CD4-positive, CD25-positive, alpha-beta regulatory T cell (primary cell): ENCODE results near the gene FAM107B. TPM values are rescaled to one million over a fixed set of nuclear protein-coding genes. Genes with fewer than 3 reads are reported as not detected.
A peak's percentile ranks its signal among the peaks of the same experiment; 100 is the strongest.

Experiments used
- ATAC-seq, 2 donors: fragments of 150-1000 bp; cut with Tn5 transposase; one replicate each; pipeline ENCODE4 v1.10.0; 2021; ENCODE audit warnings: low read depth in 2 of 2, moderate number of reproducible peaks in 2 of 2, moderate library complexity in 1 of 2
- DNase-seq, 3 donors: peaks; one replicate each; pipeline versions ENCODE4 v3.0.0 to v3.0.0-alpha.2; 2012 to 2022; ENCODE audit warnings: mixed read lengths in 1 of 3
- H3K27ac ChIP-seq: one replicate; pipeline ENCODE4 v1.7.0; 2013; ENCODE audit warnings: mild to moderate bottlenecking, low read length; ENCODE audit not compliant: insufficient read depth, poor library complexity, severe bottlenecking
- H3K27me3 ChIP-seq: one replicate; pipeline ENCODE4 v1.7.0; 2013; ENCODE audit warnings: low read length; ENCODE audit not compliant: control insufficient read depth, insufficient read depth
- H3K36me3 ChIP-seq: one replicate; pipeline ENCODE4 v1.7.0; 2013; ENCODE audit warnings: mild to moderate bottlenecking, low read length, moderate library complexity; ENCODE audit not compliant: control insufficient read depth, insufficient read depth
- H3K4me1 ChIP-seq: 2 replicates; pipeline ENCODE4 v1.7.0; 2013; ENCODE audit warnings: mild to moderate bottlenecking, low read length; ENCODE audit not compliant: insufficient read depth, control insufficient read depth, poor library complexity, severe bottlenecking
- H3K4me3 ChIP-seq: one replicate; pipeline ENCODE4 v1.7.0; 2013; ENCODE audit warnings: low read depth, mild to moderate bottlenecking, low read length, moderate library complexity
- H3K9me3 ChIP-seq, 2 experiments: 1 replicate in 1 of 2; 2 replicates in 1 of 2; pipeline ENCODE4 v1.7.0; 2013; ENCODE audit warnings: low read length in 2 of 2, mild to moderate bottlenecking in 1 of 2, moderate library complexity in 1 of 2; ENCODE audit not compliant: control insufficient read depth in 2 of 2
- H3K27ac Mint-ChIP-seq, 3 donors: one replicate each; pipeline ENCODE4 v1.8.0; 2020 to 2022; ENCODE audit warnings: mild to moderate bottlenecking in 3 of 3, mixed read lengths in 3 of 3, moderate library complexity in 2 of 3
- H3K27me3 Mint-ChIP-seq: one replicate; pipeline ENCODE4 v1.8.0; 2022; ENCODE audit warnings: mild to moderate bottlenecking, mixed read lengths
- H3K36me3 Mint-ChIP-seq: one replicate; pipeline ENCODE4 v1.8.0; 2020; ENCODE audit warnings: mixed read lengths
- H3K4me1 Mint-ChIP-seq, 4 donors: one replicate each; pipeline ENCODE4 v1.8.0; 2020 to 2022; ENCODE audit warnings: mixed read lengths in 4 of 4, mild to moderate bottlenecking in 1 of 4
- H3K4me3 Mint-ChIP-seq, 4 donors: one replicate each; pipeline ENCODE4 v1.8.0; 2020 to 2022; ENCODE audit warnings: mild to moderate bottlenecking in 4 of 4, mixed read lengths in 4 of 4, moderate library complexity in 3 of 4
- H3K9me3 Mint-ChIP-seq, 7 donors: one replicate each; pipeline ENCODE4 v1.8.0; 2020 to 2022; ENCODE audit warnings: mixed read lengths in 7 of 7, mild to moderate bottlenecking in 3 of 7, moderate library complexity in 2 of 7
- polyA plus RNA-seq, 4 donors: library from polyadenylated mRNA; unstranded; fragments of 300-500 nt; fragmentation: Illumina TruSeq; gene quantifications; one replicate each; pipeline ENCODE4 v1.2.3, GENCODE V29; 2021
- total RNA-seq: library from RNA; stranded (reverse); gene quantifications from one replicate; pipeline ENCODE4 v1.2.3, GENCODE V29; 2022

Gene FAM107B
- total and polyA plus RNA-seq, 5 donors from 2014 or later: 202 to 327 (median 296) TPM

DNA sequence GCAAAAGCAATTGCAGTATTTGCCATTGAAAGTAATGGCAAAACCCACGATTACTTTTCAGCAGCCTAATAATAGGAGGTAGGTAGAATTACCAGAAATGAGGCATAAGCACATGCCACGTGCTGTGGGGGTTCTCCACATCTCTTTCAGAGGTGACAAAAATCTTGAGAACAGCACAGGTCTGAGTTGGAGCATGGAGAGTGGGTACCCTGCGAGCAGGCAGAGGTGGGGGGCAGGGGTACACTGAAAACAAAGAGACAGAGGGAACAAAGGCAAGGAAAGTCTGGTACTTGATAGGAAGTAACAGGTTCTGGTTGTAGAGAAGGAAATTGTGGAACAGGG lies 75.9 kb downstream of the FAM107B start:
- H3K36me3 ChIP-seq: no peaks in the 10 kb centered on the region
- Mint-ChIP-seq H3K27me3 (peaks cover 4% of the 10 kb centered on the region), H3K27ac (peak overlapping the region in 1 of 3 donors; percentile 23), H3K9me3 (peaks cover 0 to 3% (median 0%) of the 10 kb centered on the region in 7 donors), H3K36me3 (peaks cover 5% of the 10 kb centered on the region), H3K4me3 (no peak overlapping the region), H3K4me1 (peaks cover 0 to 5% (median 0%) of the 10 kb centered on the region in 4 donors)
- no peaks in the 10 kb centered on the region for H3K4me1 ChIP-seq
- no peak for DNase-seq
- no peak overlapping the region for H3K4me3 ChIP-seq
- no peaks in the 10 kb centered on the region for H3K9me3 ChIP-seq
- H3K27ac ChIP-seq: no peak overlapping the region
- H3K27me3 ChIP-seq: no peaks in the 10 kb centered on the region
- no peak for ATAC-seq

DNA sequence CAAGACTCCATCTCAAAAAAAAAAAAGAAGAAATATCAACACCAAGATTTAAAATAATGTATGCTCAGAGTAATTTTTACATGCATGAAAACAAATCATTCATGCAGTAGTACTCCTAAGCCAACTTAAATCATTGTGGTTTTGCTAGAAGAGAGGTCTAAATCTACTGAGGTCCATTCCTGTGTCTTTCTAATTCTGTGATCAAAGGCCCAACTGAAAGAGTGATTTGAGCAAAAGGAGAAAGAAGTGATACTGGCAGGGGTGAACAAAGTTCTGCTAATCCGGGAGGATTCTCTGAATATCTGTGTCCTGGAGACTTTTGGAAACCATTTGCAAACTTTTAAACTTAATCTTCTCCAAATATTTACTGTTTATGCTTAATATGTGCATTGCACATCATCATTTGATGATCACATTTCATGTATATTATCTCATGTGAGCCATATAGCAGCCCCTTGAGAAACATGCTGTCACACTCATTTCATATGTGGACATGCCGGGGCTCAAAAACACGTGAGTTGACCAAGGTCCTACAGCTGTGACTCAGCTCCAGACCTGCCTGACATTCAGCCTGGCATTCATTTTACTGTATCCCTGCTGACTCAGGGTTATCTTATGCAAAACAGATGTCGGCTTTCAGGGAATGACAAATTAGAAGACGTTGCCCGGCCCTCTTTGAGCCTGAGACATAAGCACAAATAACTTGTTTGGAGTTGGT lies 76.4 kb downstream of the FAM107B start:
- Histone ChIP-seq H3K4me3 (no peak overlapping the region), H3K36me3 (no peaks in the 10 kb centered on the region), H3K4me1 (no peaks in the 10 kb centered on the region), H3K9me3 (no peaks in the 10 kb centered on the region), H3K27me3 (no peaks in the 10 kb centered on the region), H3K27ac (no peak overlapping the region)
- peaks cover 5% of the 10 kb centered on the region for H3K36me3 Mint-ChIP-seq
- peaks cover 0 to 5% (median 0%) of the 10 kb centered on the region in 7 donors for H3K9me3 Mint-ChIP-seq
- DNase-seq: no peak
- peak overlapping the region in 1 of 3 donors; percentile 52 for H3K27ac Mint-ChIP-seq
- H3K27me3 Mint-ChIP-seq: peaks cover 4% of the 10 kb centered on the region
- H3K4me3 Mint-ChIP-seq: no peak overlapping the region
- no peak for ATAC-seq
- H3K4me1 Mint-ChIP-seq: peaks cover 0 to 5% (median 0%) of the 10 kb centered on the region in 4 donors

DNA sequence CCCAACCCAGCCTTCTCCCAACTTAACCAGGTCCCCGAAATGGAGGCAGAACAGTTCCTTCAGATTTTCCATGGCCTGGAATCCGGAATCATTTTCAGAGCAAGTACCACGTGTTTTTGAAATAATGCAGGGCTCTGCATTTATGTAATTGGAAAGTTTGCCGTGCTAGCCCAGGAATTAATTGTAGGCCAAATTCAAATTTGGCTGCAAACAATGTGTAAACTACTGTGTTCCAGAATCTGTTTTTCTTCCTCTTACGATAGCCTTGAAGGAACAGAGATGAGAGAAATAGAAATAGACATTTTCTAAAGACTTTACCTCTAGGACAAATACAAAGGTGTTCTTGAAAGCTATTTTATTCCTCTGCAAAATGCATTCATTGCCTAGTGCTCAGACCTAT lies 77.4 kb downstream of the FAM107B start:
- Mint-ChIP-seq H3K9me3 (peaks cover 0 to 5% (median 0%) of the 10 kb centered on the region in 7 donors), H3K36me3 (peaks cover 5% of the 10 kb centered on the region), H3K4me3 (no peak overlapping the region), H3K4me1 (peaks cover 0 to 6% (median 5%) of the 10 kb centered on the region in 4 donors), H3K27me3 (peaks cover 4% of the 10 kb centered on the region), H3K27ac (peak overlapping the region in 2 of 3 donors; percentile 52 to 59)
- no peak overlapping the region for H3K4me3 ChIP-seq
- ATAC-seq (no peak), DNase-seq (no peak)
- no peak overlapping the region for H3K27ac ChIP-seq
- H3K9me3 ChIP-seq: no peaks in the 10 kb centered on the region
- no peaks in the 10 kb centered on the region for H3K4me1 ChIP-seq
- H3K36me3 ChIP-seq: no peaks in the 10 kb centered on the region
- no peaks in the 10 kb centered on the region for H3K27me3 ChIP-seq

DNA sequence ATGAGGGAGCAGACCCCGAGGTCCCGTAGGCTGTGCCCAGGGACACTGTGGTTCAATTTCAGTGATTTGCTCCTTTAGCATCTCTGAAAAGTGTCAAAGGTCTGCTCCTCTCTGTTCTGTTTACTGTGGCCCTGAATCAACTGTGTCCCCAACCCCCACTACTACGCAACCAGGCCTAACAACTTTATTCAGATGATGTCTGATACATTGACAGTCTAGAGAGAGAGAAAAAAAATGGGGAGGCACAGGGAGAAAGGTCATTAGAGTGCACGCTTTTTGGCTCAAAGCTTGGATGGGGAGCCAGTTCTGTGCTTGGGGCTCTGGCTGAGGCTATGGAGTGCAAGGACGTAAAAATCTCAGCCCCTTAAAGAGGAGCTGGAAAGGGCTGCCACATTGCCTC lies 77.9 kb downstream of the FAM107B start:
- no peak overlapping the region for H3K27ac ChIP-seq
- no peaks in the 10 kb centered on the region for H3K27me3 ChIP-seq
- H3K27ac Mint-ChIP-seq: peak overlapping the region in 2 of 3 donors; percentile 52 to 59
- peaks cover 0 to 10% (median 7%) of the 10 kb centered on the region in 4 donors for H3K4me1 Mint-ChIP-seq
- peaks cover 0 to 5% (median 0%) of the 10 kb centered on the region in 7 donors for H3K9me3 Mint-ChIP-seq
- ATAC-seq: no peak
- H3K36me3 Mint-ChIP-seq: peaks cover 5% of the 10 kb centered on the region
- H3K4me3 Mint-ChIP-seq: no peak overlapping the region
- no peak overlapping the region for H3K4me3 ChIP-seq
- no peaks in the 10 kb centered on the region for H3K9me3 ChIP-seq
- peaks cover 4% of the 10 kb centered on the region for H3K27me3 Mint-ChIP-seq
- H3K36me3 ChIP-seq: no peaks in the 10 kb centered on the region
- no peaks in the 10 kb centered on the region for H3K4me1 ChIP-seq
- DNase-seq: no peak

DNA sequence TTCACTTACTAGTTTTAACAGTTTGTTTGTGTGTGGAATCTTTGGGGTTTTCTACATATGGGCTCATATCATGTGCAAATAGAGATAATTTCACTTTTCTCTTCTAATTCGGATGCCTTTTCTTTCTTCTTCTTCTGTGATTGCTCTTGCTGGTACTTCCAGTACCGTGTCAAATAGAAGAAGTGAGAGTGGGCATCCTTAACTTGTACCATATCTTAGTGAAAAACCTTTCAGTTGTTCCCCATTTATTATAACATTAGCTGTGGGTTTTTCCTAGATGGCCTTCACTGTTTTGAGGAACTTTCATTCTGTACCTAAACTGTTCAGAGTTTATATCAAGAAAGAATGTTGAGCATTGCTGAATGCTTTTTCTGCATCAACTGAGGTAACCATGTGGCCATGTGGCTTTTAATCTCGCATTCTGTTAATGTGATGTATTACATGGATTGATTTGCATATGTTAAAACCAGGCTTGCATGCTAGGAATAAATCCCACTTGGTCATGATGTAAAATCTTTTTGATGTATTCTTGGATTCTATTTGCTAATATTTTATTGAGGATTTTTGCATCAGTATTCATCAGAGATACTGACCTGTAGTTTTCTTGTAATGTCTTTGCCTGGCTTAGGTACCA lies 78.7 kb downstream of the FAM107B start:
- ATAC-seq (no peak), DNase-seq (no peak)
- peaks cover 4% of the 10 kb centered on the region for H3K27me3 Mint-ChIP-seq
- no peaks in the 10 kb centered on the region for H3K36me3 ChIP-seq
- H3K36me3 Mint-ChIP-seq: peaks cover 5% of the 10 kb centered on the region
- H3K27ac ChIP-seq: no peak overlapping the region
- H3K9me3 Mint-ChIP-seq: peaks cover 0 to 5% (median 0%) of the 10 kb centered on the region in 7 donors
- no peak overlapping the region for H3K4me3 ChIP-seq
- H3K27me3 ChIP-seq: no peaks in the 10 kb centered on the region
- H3K27ac Mint-ChIP-seq: no peak overlapping the region
- no peaks in the 10 kb centered on the region for H3K4me1 ChIP-seq
- H3K4me1 Mint-ChIP-seq: peaks cover 0 to 10% (median 7%) of the 10 kb centered on the region in 4 donors
- no peaks in the 10 kb centered on the region for H3K9me3 ChIP-seq
- no peak overlapping the region for H3K4me3 Mint-ChIP-seq

DNA sequence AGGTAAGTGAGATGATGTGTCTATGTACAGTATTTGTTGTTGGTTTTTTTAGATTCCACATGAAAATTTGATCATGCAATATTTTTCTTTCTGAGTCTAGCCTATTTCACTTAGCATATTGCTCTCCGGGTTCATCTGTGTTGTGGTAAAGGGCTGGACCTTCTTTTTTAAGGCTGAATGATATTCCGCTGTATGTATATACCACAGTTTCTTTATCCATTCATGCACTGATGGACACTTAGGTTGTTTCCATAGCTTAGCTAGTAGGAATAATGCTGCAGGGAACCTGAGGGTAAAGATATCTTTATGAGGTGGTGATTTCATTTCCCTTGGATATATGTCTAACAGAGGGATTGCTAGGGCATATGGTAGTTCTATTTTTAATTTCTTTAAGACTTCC lies 80.8 kb downstream of the FAM107B start:
- H3K36me3 Mint-ChIP-seq: peaks cover 5% of the 10 kb centered on the region
- Histone ChIP-seq H3K27ac (no peak overlapping the region), H3K27me3 (no peaks in the 10 kb centered on the region), H3K36me3 (no peaks in the 10 kb centered on the region), H3K4me3 (no peak overlapping the region), H3K4me1 (no peaks in the 10 kb centered on the region), H3K9me3 (no peaks in the 10 kb centered on the region)
- H3K9me3 Mint-ChIP-seq: peaks cover 0 to 5% (median 0%) of the 10 kb centered on the region in 7 donors
- no peaks in the 10 kb centered on the region for H3K27me3 Mint-ChIP-seq
- H3K4me1 Mint-ChIP-seq: peaks cover 0 to 10% (median 7%) of the 10 kb centered on the region in 4 donors
- no peak overlapping the region for H3K27ac Mint-ChIP-seq
- DNase-seq (no peak), ATAC-seq (no peak)
- no peak overlapping the region for H3K4me3 Mint-ChIP-seq

DNA sequence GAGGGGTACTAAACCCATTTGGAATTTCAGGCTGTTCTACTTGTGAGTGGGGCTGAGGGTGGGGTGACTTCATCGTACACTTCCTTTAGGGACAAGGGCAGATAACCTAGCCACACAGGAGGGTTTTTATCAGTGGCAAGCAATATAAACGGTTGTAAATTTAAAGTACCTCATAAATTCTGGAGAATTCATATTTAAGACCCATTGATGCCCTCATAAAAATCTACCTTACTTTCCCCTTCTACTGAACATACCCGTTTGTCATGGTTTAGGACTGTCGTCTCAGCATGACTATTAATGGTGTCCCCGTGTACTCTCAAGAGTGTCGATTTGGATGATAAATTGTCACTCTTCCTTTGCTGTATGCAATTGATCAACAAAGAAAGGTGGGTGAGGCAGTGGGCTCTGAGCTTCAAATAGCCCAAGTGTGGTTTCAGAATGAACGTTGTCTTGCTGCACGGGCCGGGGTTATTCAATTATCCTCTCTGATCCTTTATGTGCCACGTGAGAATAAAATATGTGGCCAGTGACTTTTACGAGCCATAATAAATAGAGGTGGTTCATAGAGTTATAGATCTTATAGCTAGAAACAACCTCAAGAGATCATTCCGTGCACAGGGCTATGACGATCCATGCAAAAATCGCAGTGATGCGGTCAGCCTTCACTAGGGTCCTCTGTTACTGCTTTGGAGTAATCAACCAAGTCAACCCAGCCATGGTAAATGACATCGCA lies 82.2 kb downstream of the FAM107B start:
- Mint-ChIP-seq H3K4me3 (no peak overlapping the region), H3K4me1 (peaks cover 0 to 13% (median 7%) of the 10 kb centered on the region in 4 donors), H3K27me3 (no peaks in the 10 kb centered on the region), H3K27ac (peak overlapping the region in 1 of 3 donors; percentile 4), H3K9me3 (peaks cover 0 to 5% (median 0%) of the 10 kb centered on the region in 7 donors), H3K36me3 (peaks cover 5% of the 10 kb centered on the region)
- Histone ChIP-seq H3K27ac (no peak overlapping the region), H3K36me3 (no peaks in the 10 kb centered on the region), H3K27me3 (no peaks in the 10 kb centered on the region), H3K4me3 (peak overlapping the region; percentile 13), H3K4me1 (no peaks in the 10 kb centered on the region), H3K9me3 (no peaks in the 10 kb centered on the region)
- DNase-seq (peak in 1 of 3 donors; percentile 31), ATAC-seq (no peak)
